Smooth muscle cell of the brain vasculature (primary cell): ENCODE data around the gene CFD.
"Not testable (repeated sequence)": the region's sequence is repeated elsewhere in the genome, so short reads cannot be mapped to it uniquely, and the experiment has no call there.

Experiments used
- DNase-seq: peaks from one replicate; pipeline ENCODE4 v3.0.0-alpha.2; 2012; ENCODE audit warnings: low read depth, low spot score

The CFD gene

DNA sequence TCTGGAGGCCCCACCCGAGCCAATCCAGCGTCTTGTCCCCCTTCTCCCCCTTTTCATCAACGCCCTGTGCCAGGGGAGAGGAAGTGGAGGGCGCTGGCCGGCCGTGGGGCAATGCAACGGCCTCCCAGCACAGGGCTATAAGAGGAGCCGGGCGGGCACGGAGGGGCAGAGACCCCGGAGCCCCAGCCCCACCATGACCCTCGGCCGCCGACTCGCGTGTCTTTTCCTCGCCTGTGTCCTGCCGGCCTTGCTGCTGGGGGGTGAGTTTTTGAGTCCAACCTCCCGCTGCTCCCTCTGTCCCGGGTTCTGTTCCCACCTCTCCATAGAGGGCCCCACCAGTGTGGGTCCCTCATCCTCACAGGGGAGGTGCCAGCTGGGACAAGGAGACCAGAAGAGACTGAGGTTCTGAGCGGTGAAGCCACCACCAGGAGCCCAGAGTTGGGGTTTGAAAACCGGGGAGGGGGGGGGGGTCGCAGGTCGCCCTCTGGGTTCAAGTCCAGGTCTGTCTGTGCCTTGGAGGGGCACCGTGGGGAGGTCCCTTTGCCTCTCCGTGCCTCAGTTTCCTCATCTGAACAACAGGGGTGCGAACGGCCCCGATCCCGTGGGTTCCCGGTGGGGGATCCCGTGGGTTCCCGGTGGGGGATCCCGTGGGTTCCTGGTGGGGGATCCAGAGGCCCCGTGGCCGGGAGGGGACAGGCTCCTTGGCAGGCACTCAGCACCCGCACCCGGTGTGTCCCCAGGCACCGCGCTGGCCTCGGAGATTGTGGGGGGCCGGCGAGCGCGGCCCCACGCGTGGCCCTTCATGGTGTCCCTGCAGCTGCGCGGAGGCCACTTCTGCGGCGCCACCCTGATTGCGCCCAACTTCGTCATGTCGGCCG, 7.1 kb upstream of the CFD start, which contains the start of gene ELANE:
Gene ELANE (plus strand): TSS at position 168 of the 878 bp plus-strand sequence. CDS start 26 bp downstream, at position 194.
- no peak for DNase-seq

DNA sequence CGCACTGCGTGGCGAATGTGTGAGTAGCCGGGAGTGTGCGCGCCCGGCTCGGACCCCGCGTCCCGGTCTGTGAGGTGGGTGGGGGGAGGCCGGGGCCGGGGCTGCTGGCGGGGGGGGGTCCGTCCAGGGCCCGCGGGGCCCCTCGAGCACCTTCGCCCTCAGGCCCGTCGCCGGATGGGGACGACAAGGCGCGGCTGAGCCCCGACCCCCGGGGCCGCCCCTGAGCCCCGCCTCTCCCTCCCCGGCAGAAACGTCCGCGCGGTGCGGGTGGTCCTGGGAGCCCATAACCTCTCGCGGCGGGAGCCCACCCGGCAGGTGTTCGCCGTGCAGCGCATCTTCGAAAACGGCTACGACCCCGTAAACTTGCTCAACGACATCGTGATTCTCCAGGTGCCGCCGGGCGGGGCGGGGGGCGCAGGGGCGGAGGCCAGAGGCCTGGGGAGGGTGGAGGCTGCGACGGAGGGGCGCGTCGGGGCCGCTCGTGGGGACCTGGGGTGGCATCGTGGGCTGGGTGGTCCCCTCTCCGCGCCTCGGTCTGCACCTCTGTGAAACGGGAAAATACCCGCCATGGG, 6.4 kb upstream of the CFD start:
- no peak for DNase-seq

- not testable (repeated sequence) for DNase-seq
These were observed 5.7 kb upstream of the CFD start for GRCh38 chr19:853614-854220.

DNA sequence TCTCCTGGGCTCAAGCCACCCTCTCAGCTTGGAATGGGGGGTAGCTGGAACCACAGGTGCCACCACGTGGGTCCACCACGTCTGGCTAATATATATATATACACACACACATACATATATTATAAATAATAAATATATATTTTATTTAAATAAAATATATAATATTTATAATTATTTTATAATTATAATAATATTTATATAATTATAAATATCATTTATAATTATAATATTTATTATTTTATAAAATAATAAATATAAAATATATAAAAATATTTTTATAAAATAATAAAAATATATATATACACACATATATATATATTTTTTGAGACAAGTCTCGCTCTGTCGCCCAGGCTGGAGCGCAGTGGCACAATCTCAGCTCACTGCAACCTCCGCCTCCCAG, 4.9 kb upstream of the CFD start:
- no peak for DNase-seq

DNA sequence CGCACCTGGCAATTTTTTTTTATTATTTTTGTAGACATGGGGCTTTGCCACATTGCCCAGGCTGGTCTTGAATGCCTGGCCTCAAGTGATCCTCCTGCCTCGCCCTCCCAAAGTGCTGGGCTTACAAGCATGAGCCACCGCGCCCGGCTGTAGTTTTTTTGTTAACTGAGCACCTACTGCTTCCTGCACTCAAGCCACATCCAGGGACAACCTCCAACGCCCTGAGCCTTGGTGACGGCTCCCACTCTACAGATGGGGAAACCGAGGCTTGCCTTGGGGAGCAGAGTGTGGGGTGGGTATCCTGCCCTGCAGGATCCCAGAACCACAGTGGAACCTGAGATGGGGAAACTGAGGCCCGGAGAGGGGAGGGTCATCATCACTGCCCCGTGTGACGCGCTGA, 4.3 kb upstream of the CFD start:
- DNase-seq, result no peak

GRCh38 chr19:855566-856120, 3.8 kb upstream of the CFD start:
- no peak for DNase-seq

- DNase-seq, result no peak
These were observed 1.2 kb upstream of the CFD start for GRCh38 chr19:858284-858683.

DNA sequence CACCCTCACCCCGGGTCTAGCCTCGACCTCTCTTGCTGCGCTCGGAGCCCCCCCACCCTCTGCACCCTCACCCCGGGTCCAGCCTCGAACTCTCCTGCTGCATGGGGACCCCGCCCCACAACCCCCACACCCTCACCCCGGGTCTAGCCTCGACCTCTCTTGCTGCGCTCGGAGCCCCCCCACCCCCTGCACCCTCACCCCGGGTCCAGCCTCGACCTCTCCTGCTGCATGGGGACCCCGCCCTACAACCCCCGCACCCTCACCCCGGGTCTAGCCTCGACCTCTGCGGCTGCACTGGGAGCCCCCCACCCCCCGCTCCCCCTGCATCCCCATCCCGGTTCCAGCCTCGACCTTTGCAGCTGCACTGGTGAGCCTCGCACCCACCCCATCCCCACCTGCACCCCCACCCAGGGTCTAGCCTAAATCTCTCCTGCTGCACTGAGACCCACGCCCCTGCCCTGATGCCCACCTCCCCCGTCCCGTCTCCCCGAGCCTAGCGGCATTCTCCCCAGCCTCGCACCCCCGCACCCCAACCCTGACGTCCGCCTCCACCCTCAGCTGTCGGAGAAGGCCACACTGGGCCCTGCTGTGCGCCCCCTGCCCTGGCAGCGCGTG, 1.8 kb downstream of the CFD start:
- no peak for DNase-seq

GRCh38 chr19:861756-862580, 2.5 kb downstream of the CFD start:
- no peak for DNase-seq

GRCh38 chr19:862581-863314, 3.3 kb downstream of the CFD start:
- DNase-seq, result no peak

GRCh38 chr19:863315-863620, 3.8 kb downstream of the CFD start:
- no peak for DNase-seq

GRCh38 chr19:866769-867300, 7.4 kb downstream of the CFD start:
- DNase-seq, result no peak

GRCh38 chr19:867301-867793, 7.9 kb downstream of the CFD start:
- DNase-seq, result peak; percentile 91

- DNase-seq, result no peak
These were observed 8.5 kb downstream of the CFD start for GRCh38 chr19:867855-868457.

GRCh38 chr19:868458-869244, 9.2 kb downstream of the CFD start:
- DNase-seq, result no peak

DNA sequence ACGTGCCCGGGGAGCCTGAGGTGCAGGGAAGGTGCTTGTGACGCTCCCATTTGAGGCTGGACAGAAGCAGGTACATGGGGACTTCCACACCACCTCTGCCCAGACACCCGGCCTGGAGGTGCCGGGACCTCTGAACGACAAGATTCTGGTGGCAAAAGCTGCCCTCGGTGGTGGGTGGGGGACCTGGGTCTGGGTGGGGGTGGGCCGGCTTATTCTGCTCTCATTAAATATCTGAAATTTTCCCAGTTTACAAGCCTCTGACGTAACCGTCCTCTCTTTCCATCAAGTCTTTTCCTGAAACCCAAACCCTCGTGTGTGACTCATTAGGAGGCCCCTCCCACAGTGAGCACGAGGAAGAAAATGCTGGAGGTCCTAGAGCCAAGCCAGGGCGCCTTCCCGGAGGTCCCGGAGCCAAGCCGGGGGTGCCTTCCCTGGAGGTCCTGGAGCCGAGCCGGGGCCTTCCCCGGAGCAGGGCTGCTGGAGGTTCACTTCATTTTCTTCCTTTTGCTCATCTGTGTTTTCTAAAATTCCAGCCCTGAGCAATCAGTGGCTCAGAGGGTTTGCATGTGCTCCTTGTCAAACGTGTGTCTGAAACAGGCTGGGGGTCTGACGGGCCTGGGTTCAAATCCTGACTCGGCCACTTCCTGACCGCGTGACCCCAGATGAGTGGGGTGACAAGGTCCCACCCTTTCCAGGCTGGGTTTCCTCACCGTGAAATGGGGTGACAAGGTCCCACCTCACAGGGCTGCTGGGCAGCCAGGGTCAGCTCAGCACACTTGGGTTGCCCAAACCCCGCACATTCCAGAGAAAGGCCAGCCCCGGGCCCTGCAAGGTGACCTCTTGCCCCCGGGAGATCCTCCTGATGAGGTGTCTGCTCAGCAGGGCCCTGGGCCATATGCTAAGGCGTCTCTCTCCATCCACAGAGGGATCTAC, 10.0 kb downstream of the CFD start:
- peak; percentile 88 for DNase-seq

DNA sequence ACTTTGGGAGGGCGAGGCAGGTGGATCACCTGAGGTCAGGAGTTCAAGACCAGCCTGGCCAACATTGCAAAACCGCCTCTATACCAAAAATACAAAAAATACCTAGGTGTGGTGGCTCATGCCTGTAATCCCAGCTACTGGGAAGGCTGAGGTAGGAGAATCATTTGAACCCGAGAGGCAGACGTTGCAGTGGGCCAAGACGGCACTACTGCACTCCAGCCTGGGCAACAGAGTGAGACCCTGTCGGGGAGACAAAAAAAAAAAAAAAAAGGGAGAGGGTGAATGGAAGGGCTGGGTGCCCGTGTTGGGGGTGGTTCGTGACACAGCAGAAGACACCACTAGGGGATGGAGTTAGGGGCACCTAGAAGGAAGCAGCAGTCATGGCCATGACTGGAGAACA, 10.8 kb downstream of the CFD start:
- DNase-seq, result no peak

DNA sequence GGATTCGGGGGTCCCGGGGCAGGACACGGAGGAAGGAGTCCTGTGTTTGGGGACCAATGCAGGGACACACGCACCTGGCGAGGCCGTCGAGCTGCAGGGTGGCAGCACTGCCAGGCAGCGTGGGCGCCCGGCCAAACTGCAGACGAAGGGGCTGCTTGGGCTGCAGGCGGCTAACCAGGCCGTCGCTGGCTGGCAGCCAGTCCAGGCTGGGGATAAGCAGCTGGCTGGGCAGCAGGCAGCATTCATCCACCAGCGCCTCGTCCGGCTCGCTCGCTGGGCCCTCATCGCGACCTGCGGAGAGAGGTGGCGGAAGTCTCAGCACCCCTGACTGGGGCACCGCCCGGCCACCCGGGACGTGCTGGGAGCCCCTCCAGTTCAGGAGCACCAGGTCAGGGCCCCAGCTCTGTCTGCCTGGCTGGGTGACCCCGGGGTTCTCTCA, 11.5 kb downstream of the CFD start:
- DNase-seq, result no peak
